Breast epithelium (tissue), 4 donors: ENCODE data around the gene CHMP1B. TPM values are rescaled to one million over a fixed set of nuclear protein-coding genes. Genes with fewer than 3 reads are reported as not detected.

Source experiments
- DNase-seq, 2 donors: peaks; one replicate each; pipeline ENCODE4 v3.0.0-alpha.2; 2019; ENCODE audit warnings: low spot score in 2 of 2
- H3K27ac ChIP-seq, 2 donors: fragments of 200-600 bp; sonication (generic) in 1 of 2; one replicate each; pipeline ENCODE4 v1.5.1; 2016 to 2019; ENCODE audit warnings: mild to moderate bottlenecking in 1 of 2
- H3K27me3 ChIP-seq, 2 donors: fragments of 200-600 bp; sonication (generic) in 1 of 2; one replicate each; pipeline versions ENCODE4 v1.5.1 to v1.6.0; 2017 to 2019; ENCODE audit warnings: control low read depth in 1 of 2, mild to moderate bottlenecking in 1 of 2
- H3K36me3 ChIP-seq: fragments of 200-600 bp; one replicate; pipeline ENCODE4 v1.5.1; 2019
- H3K4me1 ChIP-seq, 2 donors: fragments of 200-600 bp; sonication (generic); one replicate each; pipeline ENCODE4 v1.5.1; 2016 to 2019; ENCODE audit warnings: control low read depth in 1 of 2
- H3K4me3 ChIP-seq, 3 donors: fragments of 200-600 bp; sonication (generic); 1 replicate in 2 of 3; 2 replicates in 1 of 3; pipeline ENCODE4 v1.5.1; 2016 to 2019; ENCODE audit warnings: mild to moderate bottlenecking in 3 of 3, moderate library complexity in 2 of 3
- H3K9me3 ChIP-seq, 2 donors: fragments of 200-600 bp; sonication (generic) in 1 of 2; one replicate each; pipeline ENCODE4 v1.5.1; 2016 to 2019; ENCODE audit warnings: control low read depth in 1 of 2
- POLR2A ChIP-seq: fragments of 450-650 bp; IDR thresholded peaks from one replicate; pipeline ENCODE4 v1.6.1; 2016; ENCODE audit warnings: antibody characterized with exemption, mild to moderate bottlenecking, moderate library complexity
- POLR2AphosphoS5 ChIP-seq, 3 donors: sonication (generic); formaldehyde crosslinking; IDR thresholded peaks; one replicate each; pipeline ENCODE4 v1.6.1; 2017; ENCODE audit warnings: antibody characterized with exemption in 3 of 3
- intact Hi-C: fragments of 100-400 bp; cut with DNase I; formaldehyde crosslinking; loops from one replicate; pipeline ENCODE4 v1.15.1; 2023; ENCODE audit warnings: low total_unique reads
- total RNA-seq, 3 donors: library from RNA; depleted of rRNA; stranded (reverse); fragments of >200 nt; gene quantifications; one replicate each; pipeline ENCODE4 v1.1.0, GENCODE V29; 2016
- TF ChIP-seq, protein P1 (sequence below), 3 donors: fragments of 450-650 bp; IDR thresholded peaks; one replicate each; pipeline ENCODE4 v1.5.1; 2016 to 2017; ENCODE audit warnings: antibody characterized with exemption in 3 of 3, mild to moderate bottlenecking in 3 of 3, moderate library complexity in 3 of 3

CHMP1B gene
- total RNA-seq, 3 donors from 2014 or later, result 41.0 to 63.4 (median 44.8) TPM

GRCh38 chr18:11859903-11860407, 8.7 kb downstream of the CHMP1B start:
- no peak overlapping the region for H3K4me3 ChIP-seq
- H3K27ac ChIP-seq, result no peak overlapping the region
- DNase-seq, result no peak
- H3K4me1 ChIP-seq, result no peaks in the 10 kb centered on the region
- intact Hi-C loops, result no loop called here
- TF ChIP-seq, protein P1, sequence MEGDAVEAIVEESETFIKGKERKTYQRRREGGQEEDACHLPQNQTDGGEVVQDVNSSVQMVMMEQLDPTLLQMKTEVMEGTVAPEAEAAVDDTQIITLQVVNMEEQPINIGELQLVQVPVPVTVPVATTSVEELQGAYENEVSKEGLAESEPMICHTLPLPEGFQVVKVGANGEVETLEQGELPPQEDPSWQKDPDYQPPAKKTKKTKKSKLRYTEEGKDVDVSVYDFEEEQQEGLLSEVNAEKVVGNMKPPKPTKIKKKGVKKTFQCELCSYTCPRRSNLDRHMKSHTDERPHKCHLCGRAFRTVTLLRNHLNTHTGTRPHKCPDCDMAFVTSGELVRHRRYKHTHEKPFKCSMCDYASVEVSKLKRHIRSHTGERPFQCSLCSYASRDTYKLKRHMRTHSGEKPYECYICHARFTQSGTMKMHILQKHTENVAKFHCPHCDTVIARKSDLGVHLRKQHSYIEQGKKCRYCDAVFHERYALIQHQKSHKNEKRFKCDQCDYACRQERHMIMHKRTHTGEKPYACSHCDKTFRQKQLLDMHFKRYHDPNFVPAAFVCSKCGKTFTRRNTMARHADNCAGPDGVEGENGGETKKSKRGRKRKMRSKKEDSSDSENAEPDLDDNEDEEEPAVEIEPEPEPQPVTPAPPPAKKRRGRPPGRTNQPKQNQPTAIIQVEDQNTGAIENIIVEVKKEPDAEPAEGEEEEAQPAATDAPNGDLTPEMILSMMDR (IDR thresholded peaks at IDR 0.05), result no peak
- no peak for TF ChIP-seq POLR2A
- no peak for TF ChIP-seq POLR2AphosphoS5 (IDR thresholded peaks at IDR 0.05)
- no peaks in the 10 kb centered on the region for H3K9me3 ChIP-seq
- H3K36me3 ChIP-seq, result no peaks in the 10 kb centered on the region
- H3K27me3 ChIP-seq, result no peaks in the 10 kb centered on the region

- TF ChIP-seq, protein P1 (IDR thresholded peaks at IDR 0.05), result no peak
- TF ChIP-seq POLR2AphosphoS5 (IDR thresholded peaks at IDR 0.05) (no peak), POLR2A (no peak)
- Histone ChIP-seq H3K9me3 (no peaks in the 10 kb centered on the region), H3K27ac (no peak overlapping the region), H3K36me3 (no peaks in the 10 kb centered on the region), H3K4me1 (no peaks in the 10 kb centered on the region), H3K4me3 (no peak overlapping the region), H3K27me3 (no peaks in the 10 kb centered on the region)
- no peak for DNase-seq
- intact Hi-C loops, result no loop called here
Observed at GRCh38 chr18:11860594-11861450, 9.6 kb downstream of the CHMP1B start.

GRCh38 chr18:11861583-11862288, 10.5 kb downstream of the CHMP1B start:
- Histone ChIP-seq H3K27me3 (no peaks in the 10 kb centered on the region), H3K36me3 (no peaks in the 10 kb centered on the region), H3K4me3 (no peak overlapping the region), H3K9me3 (no peaks in the 10 kb centered on the region), H3K4me1 (no peaks in the 10 kb centered on the region), H3K27ac (no peak overlapping the region)
- intact Hi-C loops, result no loop called here
- DNase-seq, result no peak
- TF ChIP-seq POLR2AphosphoS5 (IDR thresholded peaks at IDR 0.05) (no peak), POLR2A (no peak)
- TF ChIP-seq, protein P1 (IDR thresholded peaks at IDR 0.05), result no peak

- no peaks in the 10 kb centered on the region for H3K27me3 ChIP-seq
- H3K27ac ChIP-seq, result no peak overlapping the region
- H3K36me3 ChIP-seq, result no peaks in the 10 kb centered on the region
- DNase-seq, result no peak
- H3K4me3 ChIP-seq, result no peak overlapping the region
- intact Hi-C loops, result no loop called here
- TF ChIP-seq, protein P1 (IDR thresholded peaks at IDR 0.05), result no peak
- TF ChIP-seq POLR2A, result no peak
- TF ChIP-seq POLR2AphosphoS5 (IDR thresholded peaks at IDR 0.05), result no peak
- H3K9me3 ChIP-seq, result no peaks in the 10 kb centered on the region
- no peaks in the 10 kb centered on the region for H3K4me1 ChIP-seq
Observed at GRCh38 chr18:11862468-11863137, 11.4 kb downstream of the CHMP1B start.
